Endodermal cell (in vitro differentiated cells): ENCODE measurements around the gene GRHL1. TPM values are rescaled to one million over a fixed set of nuclear protein-coding genes. Genes with fewer than 3 reads are reported as not detected.

ENCODE experiments used
- DNase-seq: peaks from one replicate; pipeline ENCODE4 v3.0.0-alpha.2; 2017
- H3K27ac ChIP-seq: 2 replicates; pipeline ENCODE4 v1.5.1; 2013; ENCODE audit warnings: mild to moderate bottlenecking, low read depth, low read length, moderate library complexity
- H3K27me3 ChIP-seq: 2 replicates; pipeline ENCODE4 v1.6.1; 2013; ENCODE audit warnings: mild to moderate bottlenecking, low read length, moderate library complexity; ENCODE audit not compliant: insufficient read depth, control insufficient read depth, poor library complexity, severe bottlenecking
- H3K36me3 ChIP-seq: 2 replicates; pipeline ENCODE4 v1.7.0; 2013; ENCODE audit warnings: mild to moderate bottlenecking, low read length, moderate library complexity; ENCODE audit not compliant: control insufficient read depth, insufficient read depth
- H3K4me1 ChIP-seq: one replicate; pipeline ENCODE4 v1.7.0; 2013; ENCODE audit warnings: low read length; ENCODE audit not compliant: control insufficient read depth, insufficient read depth
- H3K4me3 ChIP-seq: 2 replicates; pipeline ENCODE4 v1.5.1; 2013; ENCODE audit warnings: mild to moderate bottlenecking, low read length, moderate library complexity
- H3K9ac ChIP-seq: 2 replicates; pipeline ENCODE4 v1.6.1; 2013; ENCODE audit warnings: mild to moderate bottlenecking, low read length, moderate library complexity; ENCODE audit not compliant: poor library complexity, severe bottlenecking; ENCODE audit errors: extremely low read depth
- H3K9me3 ChIP-seq: 2 replicates; pipeline ENCODE4 v1.6.1; 2013; ENCODE audit warnings: mild to moderate bottlenecking, low read length, moderate library complexity; ENCODE audit not compliant: control insufficient read depth
- H3K27ac Mint-ChIP-seq: 2 replicates; pipeline ENCODE4 v1.8.0; 2020; ENCODE audit warnings: mixed read lengths
- H3K27me3 Mint-ChIP-seq: 2 replicates; pipeline ENCODE4 v1.8.0; 2021; ENCODE audit warnings: mild to moderate bottlenecking, mixed read lengths; ENCODE audit not compliant: insufficient read depth
- H3K36me3 Mint-ChIP-seq: 2 replicates; pipeline ENCODE4 v1.8.0; 2020; ENCODE audit warnings: low read depth, mixed read lengths
- H3K4me1 Mint-ChIP-seq: 2 replicates; pipeline ENCODE4 v1.8.0; 2020; ENCODE audit warnings: mixed read lengths
- H3K4me3 Mint-ChIP-seq: 2 replicates; pipeline ENCODE4 v1.8.0; 2020; ENCODE audit warnings: mild to moderate bottlenecking, moderate library complexity, mixed read lengths
- H3K9me3 Mint-ChIP-seq: 2 replicates; pipeline ENCODE4 v1.8.0; 2020; ENCODE audit warnings: mild to moderate bottlenecking, mixed read lengths
- WGBS, 2 experiments: methylation state at CpG; one replicate each; pipeline versions ENCODE4 v1.1.5 to v1.1.7; 2013; ENCODE audit warnings: missing lambda C conversion rate in 2 of 2, mixed read lengths in 1 of 2; ENCODE audit not compliant: insufficient coverage in 1 of 2, insufficient read length in 1 of 2; 5-methylcytosine and 5-hydroxymethylcytosine counted together
- total RNA-seq, 2 donors: library from RNA; stranded (reverse); fragmentation: NEBNext Ultra II Directional in 1 of 2; extraction: Animal tissue kit (Norgen Biotek cat#: 25700) in 1 of 2; gene quantifications; 2 replicates in 1 of 2; 3 replicates in 1 of 2; pipeline ENCODE4 v1.2.1, GENCODE V29; 2021
- TF ChIP-seq, protein P1 (sequence below): fragments of 200-600 bp; sonication (generic); conservative IDR thresholded peaks from 2 replicates; pipeline ENCODE4 v1.5.0; 2021; ENCODE audit warnings: antibody characterized with exemption, mild to moderate bottlenecking

The GRHL1 gene
- total RNA-seq, 2 donors from 2014 or later = 2.7 to 2.9 TPM

DNA sequence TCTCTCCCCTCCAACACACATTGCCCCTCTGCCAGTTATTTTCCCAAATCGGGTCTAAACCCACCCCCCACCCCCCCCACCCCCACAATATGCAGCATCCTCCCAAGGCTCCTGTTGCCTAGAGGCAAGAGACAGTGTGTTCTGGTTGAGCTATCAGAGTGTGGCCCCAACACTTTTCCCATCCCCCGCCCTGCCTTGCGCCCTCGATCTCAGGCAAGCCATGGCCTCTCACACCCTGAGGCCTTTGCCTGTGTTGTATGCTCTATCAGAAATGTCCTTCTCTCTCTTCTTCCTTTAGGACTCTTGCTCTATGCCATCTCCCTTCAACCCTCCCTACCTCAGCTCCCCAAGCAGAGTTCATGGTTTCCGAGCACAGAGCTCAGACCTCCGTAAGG is 9.5 kb upstream of the GRHL1 start:
- Histone ChIP-seq H3K36me3 (peaks cover 1% of the 10 kb centered on the region), H3K9ac (no peak overlapping the region), H3K27ac (no peak overlapping the region), H3K4me3 (no peak overlapping the region), H3K4me1 (peaks cover 12% of the 10 kb centered on the region), H3K27me3 (no peaks in the 10 kb centered on the region), H3K9me3 (no peaks in the 10 kb centered on the region)
- TF ChIP-seq, protein P1, sequence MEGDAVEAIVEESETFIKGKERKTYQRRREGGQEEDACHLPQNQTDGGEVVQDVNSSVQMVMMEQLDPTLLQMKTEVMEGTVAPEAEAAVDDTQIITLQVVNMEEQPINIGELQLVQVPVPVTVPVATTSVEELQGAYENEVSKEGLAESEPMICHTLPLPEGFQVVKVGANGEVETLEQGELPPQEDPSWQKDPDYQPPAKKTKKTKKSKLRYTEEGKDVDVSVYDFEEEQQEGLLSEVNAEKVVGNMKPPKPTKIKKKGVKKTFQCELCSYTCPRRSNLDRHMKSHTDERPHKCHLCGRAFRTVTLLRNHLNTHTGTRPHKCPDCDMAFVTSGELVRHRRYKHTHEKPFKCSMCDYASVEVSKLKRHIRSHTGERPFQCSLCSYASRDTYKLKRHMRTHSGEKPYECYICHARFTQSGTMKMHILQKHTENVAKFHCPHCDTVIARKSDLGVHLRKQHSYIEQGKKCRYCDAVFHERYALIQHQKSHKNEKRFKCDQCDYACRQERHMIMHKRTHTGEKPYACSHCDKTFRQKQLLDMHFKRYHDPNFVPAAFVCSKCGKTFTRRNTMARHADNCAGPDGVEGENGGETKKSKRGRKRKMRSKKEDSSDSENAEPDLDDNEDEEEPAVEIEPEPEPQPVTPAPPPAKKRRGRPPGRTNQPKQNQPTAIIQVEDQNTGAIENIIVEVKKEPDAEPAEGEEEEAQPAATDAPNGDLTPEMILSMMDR = no peak
- Mint-ChIP-seq H3K4me1 (peaks cover 20% of the 10 kb centered on the region), H3K27me3 (peaks cover 16% of the 10 kb centered on the region), H3K36me3 (no peaks in the 10 kb centered on the region), H3K4me3 (no peak overlapping the region), H3K27ac (no peak overlapping the region), H3K9me3 (no peaks in the 10 kb centered on the region)
- DNase-seq = peak; percentile 56
- 86 to 94% methylated on average over 2 to 6 of the region's 6 CpGs for WGBS, 2 experiments

- WGBS, 2 experiments = 89 to 92% methylated on average over 3 of the region's 3 CpGs
- no peak overlapping the region for H3K27ac ChIP-seq
- DNase-seq = no peak
- H3K9me3 ChIP-seq = no peaks in the 10 kb centered on the region
- no peak overlapping the region for H3K27ac Mint-ChIP-seq
- no peak overlapping the region for H3K9ac ChIP-seq
- TF ChIP-seq, protein P1 = no peak
- H3K4me3 Mint-ChIP-seq = no peak overlapping the region
- H3K9me3 Mint-ChIP-seq = no peaks in the 10 kb centered on the region
- peaks cover 12% of the 10 kb centered on the region for H3K4me1 ChIP-seq
- H3K4me1 Mint-ChIP-seq = peaks cover 19% of the 10 kb centered on the region
- no peaks in the 10 kb centered on the region for H3K36me3 Mint-ChIP-seq
- no peaks in the 10 kb centered on the region for H3K36me3 ChIP-seq
- H3K27me3 Mint-ChIP-seq = peaks cover 25% of the 10 kb centered on the region
- H3K27me3 ChIP-seq = peaks cover 8% of the 10 kb centered on the region
- no peak overlapping the region for H3K4me3 ChIP-seq
These were observed 7.1 kb upstream of the GRHL1 start for GRCh38 chr2:9944330-9944758.

DNA sequence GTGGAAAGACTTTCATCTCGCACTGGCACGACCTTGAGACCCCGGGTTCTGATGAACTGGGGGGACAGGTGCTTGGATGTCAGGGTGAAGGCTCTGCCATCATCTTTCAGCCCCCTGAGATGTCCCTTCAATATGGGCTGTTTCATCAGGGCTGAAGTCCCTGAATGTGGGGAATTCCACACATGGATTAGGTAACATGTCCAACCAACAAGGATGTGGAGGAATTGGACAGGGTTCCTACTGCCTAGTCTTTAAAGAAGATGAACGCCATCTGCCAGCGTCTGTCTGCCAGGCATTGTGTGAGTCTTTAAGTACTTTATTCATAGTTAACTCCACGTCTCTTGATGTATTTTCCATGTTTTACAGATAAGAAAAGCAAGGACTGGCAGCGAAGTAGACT is 5.9 kb upstream of the GRHL1 start:
- Mint-ChIP-seq H3K36me3 (no peaks in the 10 kb centered on the region), H3K4me1 (peaks cover 14% of the 10 kb centered on the region), H3K27ac (no peak overlapping the region), H3K27me3 (peaks cover 37% of the 10 kb centered on the region), H3K9me3 (no peaks in the 10 kb centered on the region), H3K4me3 (no peak overlapping the region)
- H3K27me3 ChIP-seq = peaks cover 19% of the 10 kb centered on the region
- 88 to 95% methylated on average over 4 to 7 of the region's 7 CpGs for WGBS, 2 experiments
- no peak for DNase-seq
- H3K27ac ChIP-seq = no peak overlapping the region
- no peaks in the 10 kb centered on the region for H3K9me3 ChIP-seq
- TF ChIP-seq, protein P1 = no peak
- no peak overlapping the region for H3K9ac ChIP-seq
- H3K4me3 ChIP-seq = no peak overlapping the region
- H3K4me1 ChIP-seq = peaks cover 8% of the 10 kb centered on the region
- no peaks in the 10 kb centered on the region for H3K36me3 ChIP-seq
